Subcutaneous abdominal adipose tissue (tissue), 5 donors: ENCODE measurements around the gene KRT25.
A peak's percentile ranks its signal among the peaks of the same experiment; 100 is the strongest.

Experiments used
- H3K27ac ChIP-seq: one replicate; pipeline ENCODE4 v1.7.0; 2013; ENCODE audit warnings: low read depth, mild to moderate bottlenecking, inconsistent platforms, low read length, moderate library complexity
- H3K27me3 ChIP-seq, 5 donors: one replicate each; pipeline ENCODE4 v1.7.0; 2013; ENCODE audit warnings: low read length in 5 of 5, inconsistent platforms in 1 of 5; ENCODE audit not compliant: control insufficient read depth in 5 of 5, insufficient read depth in 4 of 5
- H3K36me3 ChIP-seq, 5 donors: one replicate each; pipeline ENCODE4 v1.7.0; 2013; ENCODE audit warnings: low read length in 5 of 5; ENCODE audit not compliant: control insufficient read depth in 5 of 5, insufficient read depth in 5 of 5
- H3K4me1 ChIP-seq, 5 donors: one replicate each; pipeline ENCODE4 v1.7.0; 2013; ENCODE audit warnings: low read length in 5 of 5, mild to moderate bottlenecking in 3 of 5, moderate library complexity in 1 of 5; ENCODE audit not compliant: control insufficient read depth in 5 of 5, insufficient read depth in 5 of 5
- H3K4me3 ChIP-seq, 5 donors: one replicate each; pipeline ENCODE4 v1.7.0; 2013; ENCODE audit warnings: low read length in 5 of 5, low read depth in 1 of 5
- H3K9ac ChIP-seq, 5 donors: one replicate each; pipeline ENCODE4 v1.7.0; 2013; ENCODE audit warnings: low read length in 5 of 5, mild to moderate bottlenecking in 4 of 5, moderate library complexity in 3 of 5
- H3K9me3 ChIP-seq, 5 donors: one replicate each; pipeline ENCODE4 v1.7.0; 2013; ENCODE audit warnings: low read length in 5 of 5; ENCODE audit not compliant: control insufficient read depth in 5 of 5
- donor health status: healthy.
- donor health status: healthy.
- donor health status: healthy.
- donor health status: healthy.
- donor health status: healthy.

The KRT25 gene

GRCh38 chr17:40791787-40792436 is 36.8 kb upstream of the KRT25 start:
- H3K9ac ChIP-seq = no peak overlapping the region
- no peaks in the 10 kb centered on the region for H3K36me3 ChIP-seq
- peak overlapping the region; percentile 10 for H3K27ac ChIP-seq
- peaks cover 10 to 20% (median 13%) of the 10 kb centered on the region in 5 donors for H3K27me3 ChIP-seq
- no peaks in the 10 kb centered on the region for H3K9me3 ChIP-seq
- H3K4me1 ChIP-seq = peaks cover 0 to 16% (median 10%) of the 10 kb centered on the region in 5 donors
- no peak overlapping the region for H3K4me3 ChIP-seq

- peak overlapping the region in 1 of 5 donors; percentile 37 for H3K4me3 ChIP-seq
- H3K27me3 ChIP-seq = peaks cover 2 to 12% (median 10%) of the 10 kb centered on the region in 5 donors
- peaks cover 0 to 16% (median 10%) of the 10 kb centered on the region in 5 donors for H3K4me1 ChIP-seq
- H3K9ac ChIP-seq = peak overlapping the region in 1 of 5 donors; percentile 6
- peak overlapping the region; percentile 10 for H3K27ac ChIP-seq
- H3K9me3 ChIP-seq = no peaks in the 10 kb centered on the region
- no peaks in the 10 kb centered on the region for H3K36me3 ChIP-seq
Observed at GRCh38 chr17:40791111-40791510, 36.0 kb upstream of the KRT25 start.

GRCh38 chr17:40782450-40782849 is 27.3 kb upstream of the KRT25 start, which contains the start of gene KRT27:
KRT27 (minus strand) TSS chr17:40782550; CDS start chr17:40782493, 57 bp downstream.
- Histone ChIP-seq H3K36me3 (no peaks in the 10 kb centered on the region), H3K4me3 (no peak within 1 kb of the TSS), H3K9me3 (no peaks in the 10 kb centered on the region), H3K9ac (no peak within 1 kb of the TSS), H3K27ac (no peak within 1 kb of the TSS), H3K4me1 (peaks cover 0 to 15% (median 0%) of the 10 kb centered on the region in 5 donors), H3K27me3 (peaks cover 3 to 13% (median 8%) of the 10 kb centered on the region in 5 donors)

- Histone ChIP-seq H3K9me3 (no peaks in the 10 kb centered on the region), H3K4me1 (peaks cover 0 to 15% (median 0%) of the 10 kb centered on the region in 5 donors), H3K4me3 (peak overlapping the region in 1 of 5 donors; percentile 27), H3K36me3 (no peaks in the 10 kb centered on the region), H3K9ac (no peak overlapping the region), H3K27ac (no peak overlapping the region), H3K27me3 (peaks cover 3 to 19% (median 14%) of the 10 kb centered on the region in 5 donors)
Observed at GRCh38 chr17:40779181-40779909, 24.2 kb upstream of the KRT25 start.

GRCh38 chr17:40778461-40778860 is 23.3 kb upstream of the KRT25 start:
- Histone ChIP-seq H3K27ac (no peak overlapping the region), H3K9ac (no peak overlapping the region), H3K36me3 (no peaks in the 10 kb centered on the region), H3K4me1 (peaks cover 0 to 15% (median 0%) of the 10 kb centered on the region in 5 donors), H3K4me3 (no peak overlapping the region), H3K9me3 (no peaks in the 10 kb centered on the region), H3K27me3 (peaks cover 3 to 19% (median 12%) of the 10 kb centered on the region in 5 donors)

GRCh38 chr17:40777971-40778370 is 22.8 kb upstream of the KRT25 start:
- Histone ChIP-seq H3K9me3 (no peaks in the 10 kb centered on the region), H3K36me3 (no peaks in the 10 kb centered on the region), H3K4me1 (peaks cover 0 to 15% (median 0%) of the 10 kb centered on the region in 5 donors), H3K9ac (no peak overlapping the region), H3K27ac (no peak overlapping the region), H3K27me3 (peaks cover 3 to 19% (median 10%) of the 10 kb centered on the region in 5 donors), H3K4me3 (no peak overlapping the region)

- Histone ChIP-seq H3K9me3 (no peaks in the 10 kb centered on the region), H3K4me1 (peaks cover 0 to 15% (median 0%) of the 10 kb centered on the region in 5 donors), H3K27me3 (peaks cover 3 to 21% (median 10%) of the 10 kb centered on the region in 5 donors), H3K9ac (no peak overlapping the region), H3K4me3 (no peak overlapping the region), H3K36me3 (no peaks in the 10 kb centered on the region), H3K27ac (no peak overlapping the region)
Observed at GRCh38 chr17:40777459-40777858, 22.3 kb upstream of the KRT25 start.

GRCh38 chr17:40775945-40776344 is 20.8 kb upstream of the KRT25 start:
- no peak overlapping the region for H3K27ac ChIP-seq
- peaks cover 10 to 27% (median 11%) of the 10 kb centered on the region in 5 donors for H3K27me3 ChIP-seq
- H3K4me3 ChIP-seq = no peak overlapping the region
- H3K9ac ChIP-seq = no peak overlapping the region
- H3K36me3 ChIP-seq = no peaks in the 10 kb centered on the region
- peaks cover 0 to 15% (median 0%) of the 10 kb centered on the region in 5 donors for H3K4me1 ChIP-seq
- no peaks in the 10 kb centered on the region for H3K9me3 ChIP-seq

GRCh38 chr17:40772101-40772500 is 17.0 kb upstream of the KRT25 start, which contains the start of gene KRT26:
KRT26 (minus strand) TSS chr17:40772201; CDS start chr17:40772113, 88 bp downstream.
- Histone ChIP-seq H3K9ac (no peak within 1 kb of the TSS), H3K4me1 (no peaks in the 10 kb centered on the region), H3K9me3 (no peaks in the 10 kb centered on the region), H3K36me3 (no peaks in the 10 kb centered on the region), H3K27me3 (peaks cover 4 to 19% (median 9%) of the 10 kb centered on the region in 5 donors), H3K4me3 (no peak within 1 kb of the TSS), H3K27ac (no peak within 1 kb of the TSS)

GRCh38 chr17:40765657-40766056 is 10.5 kb upstream of the KRT25 start:
- H3K4me1 ChIP-seq = no peaks in the 10 kb centered on the region
- peaks cover 5 to 37% (median 26%) of the 10 kb centered on the region in 5 donors for H3K9me3 ChIP-seq
- peaks cover 0 to 9% (median 7%) of the 10 kb centered on the region in 5 donors for H3K27me3 ChIP-seq
- H3K4me3 ChIP-seq = no peak overlapping the region
- no peak overlapping the region for H3K9ac ChIP-seq
- H3K36me3 ChIP-seq = no peaks in the 10 kb centered on the region
- no peak overlapping the region for H3K27ac ChIP-seq
